GM12873 (cell line): Measurements from ENCODE around the gene WDR31.

Source experiments
- TF ChIP-seq, protein P1 (sequence below): IDR thresholded peaks from 2 replicates; pipeline ENCODE4 v1.5.1; 2012; ENCODE audit warnings: low read depth, mild to moderate bottlenecking, moderate library complexity, low read length, control low read depth; ENCODE audit not compliant: insufficient read depth; ENCODE audit errors: missing control alignments

WDR31 gene

DNA sequence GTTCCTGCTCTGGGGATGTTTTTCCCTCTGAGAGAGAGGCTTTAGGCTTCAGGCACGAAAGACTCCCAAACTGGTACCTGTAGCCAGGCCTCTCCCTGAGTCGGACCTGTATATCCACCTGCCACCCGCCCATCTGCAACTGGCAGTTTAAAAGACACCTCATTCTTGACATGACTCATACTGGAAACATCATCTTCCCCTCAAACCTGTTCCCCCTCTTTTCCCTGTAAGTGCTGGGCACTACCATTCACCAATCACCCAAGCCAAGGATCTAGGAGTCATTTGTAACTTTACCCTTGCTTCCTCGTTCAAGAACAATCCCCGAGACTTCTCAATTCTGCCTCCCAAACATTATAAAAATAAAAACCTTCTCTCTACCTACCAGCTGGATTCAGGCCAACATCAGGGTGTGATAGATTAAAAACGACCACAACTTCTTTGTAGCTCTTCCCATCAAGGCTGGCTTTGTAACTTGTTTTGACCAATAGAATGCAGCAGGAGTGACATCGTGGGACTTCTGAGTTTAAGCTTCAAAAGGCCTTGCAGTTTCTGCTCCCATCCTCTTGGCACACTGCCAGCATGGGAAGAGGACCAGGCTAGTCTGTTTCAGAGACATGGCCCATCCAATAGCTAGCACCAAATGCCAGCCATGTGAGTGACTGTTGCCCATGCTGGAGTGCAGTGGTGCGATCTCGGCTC lies 1.8 kb upstream of the WDR31 start:
- TF ChIP-seq, protein P1, sequence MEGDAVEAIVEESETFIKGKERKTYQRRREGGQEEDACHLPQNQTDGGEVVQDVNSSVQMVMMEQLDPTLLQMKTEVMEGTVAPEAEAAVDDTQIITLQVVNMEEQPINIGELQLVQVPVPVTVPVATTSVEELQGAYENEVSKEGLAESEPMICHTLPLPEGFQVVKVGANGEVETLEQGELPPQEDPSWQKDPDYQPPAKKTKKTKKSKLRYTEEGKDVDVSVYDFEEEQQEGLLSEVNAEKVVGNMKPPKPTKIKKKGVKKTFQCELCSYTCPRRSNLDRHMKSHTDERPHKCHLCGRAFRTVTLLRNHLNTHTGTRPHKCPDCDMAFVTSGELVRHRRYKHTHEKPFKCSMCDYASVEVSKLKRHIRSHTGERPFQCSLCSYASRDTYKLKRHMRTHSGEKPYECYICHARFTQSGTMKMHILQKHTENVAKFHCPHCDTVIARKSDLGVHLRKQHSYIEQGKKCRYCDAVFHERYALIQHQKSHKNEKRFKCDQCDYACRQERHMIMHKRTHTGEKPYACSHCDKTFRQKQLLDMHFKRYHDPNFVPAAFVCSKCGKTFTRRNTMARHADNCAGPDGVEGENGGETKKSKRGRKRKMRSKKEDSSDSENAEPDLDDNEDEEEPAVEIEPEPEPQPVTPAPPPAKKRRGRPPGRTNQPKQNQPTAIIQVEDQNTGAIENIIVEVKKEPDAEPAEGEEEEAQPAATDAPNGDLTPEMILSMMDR, result no peak

- TF ChIP-seq, protein P1, result no peak
Measured at GRCh38 chr9:113337714-113338113, 2.4 kb downstream of the WDR31 start.

- TF ChIP-seq, protein P1, result no peak
Measured at GRCh38 chr9:113331780-113332179, 8.3 kb downstream of the WDR31 start.

DNA sequence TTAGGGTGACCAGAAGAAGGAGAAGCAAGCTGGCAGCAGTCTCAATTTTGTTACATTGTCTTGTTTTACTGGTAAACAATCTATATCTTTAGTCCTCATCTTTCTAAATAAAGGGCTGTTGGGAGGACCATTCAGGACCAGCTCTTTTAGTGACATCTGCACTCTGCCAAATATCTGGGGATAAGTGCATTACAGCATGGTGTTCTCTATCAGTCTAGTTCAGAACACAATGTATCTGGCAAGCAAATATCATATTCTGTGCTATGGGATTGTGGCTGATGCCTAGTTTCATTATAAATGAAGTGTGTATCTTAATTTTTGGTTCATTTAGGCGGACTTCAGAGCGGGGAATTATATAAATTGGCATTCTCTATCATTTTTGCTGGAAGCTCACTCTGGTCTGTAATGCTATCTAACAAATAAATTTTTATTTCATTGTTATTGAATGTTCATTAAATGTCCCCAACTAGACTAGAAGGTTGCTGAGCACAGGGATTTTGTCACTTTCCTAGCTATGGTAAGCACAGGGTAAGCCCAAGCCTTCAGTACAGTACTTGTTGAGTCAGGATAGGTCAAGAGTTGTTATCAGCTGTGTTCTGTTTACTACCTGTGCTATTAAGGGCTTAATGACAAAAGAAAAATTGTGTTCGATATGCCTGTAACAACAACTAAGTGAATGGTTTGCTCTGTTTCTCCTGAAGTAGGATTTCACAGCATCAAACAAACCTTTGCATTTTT lies 11.9 kb downstream of the WDR31 start:
- TF ChIP-seq, protein P1, result no peak

- TF ChIP-seq, protein P1, result no peak
Measured at GRCh38 chr9:113326230-113326629, 13.8 kb downstream of the WDR31 start.

GRCh38 chr9:113322671-113323070 lies 17.4 kb downstream of the WDR31 start:
- TF ChIP-seq, protein P1, result no peak

DNA sequence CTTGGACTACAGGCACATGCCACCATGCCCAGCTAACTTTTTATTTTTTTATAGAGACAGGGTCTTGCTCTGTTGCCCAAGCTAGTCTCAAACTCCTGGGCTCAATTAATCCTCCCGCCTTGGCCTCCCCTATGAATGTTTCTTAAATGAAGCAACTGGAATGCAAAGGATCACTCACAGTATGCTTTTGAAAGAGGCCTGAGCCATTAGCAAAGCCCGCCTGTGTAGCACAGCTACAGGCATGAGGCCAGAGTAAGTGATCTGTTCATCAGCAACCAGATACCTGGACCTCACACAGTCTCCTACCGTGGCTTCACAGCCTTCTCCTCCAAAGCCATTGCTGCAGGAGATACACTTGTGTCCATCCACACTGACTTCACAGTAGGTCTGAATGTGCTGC lies 20.0 kb downstream of the WDR31 start:
- TF ChIP-seq, protein P1, result no peak
